ENCODE data around the gene TACC2. TPM values are rescaled to one million over a fixed set of nuclear protein-coding genes. Genes with fewer than 3 reads are reported as not detected.
"Not testable (repeated sequence)": the region's sequence is repeated elsewhere in the genome, so short reads cannot be mapped to it uniquely, and the experiment has no call there.

TACC2 gene
- total RNA-seq, 4 donors from 2014 or later, result 11.5 to 73.0 (median 14.5) TPM

DNA sequence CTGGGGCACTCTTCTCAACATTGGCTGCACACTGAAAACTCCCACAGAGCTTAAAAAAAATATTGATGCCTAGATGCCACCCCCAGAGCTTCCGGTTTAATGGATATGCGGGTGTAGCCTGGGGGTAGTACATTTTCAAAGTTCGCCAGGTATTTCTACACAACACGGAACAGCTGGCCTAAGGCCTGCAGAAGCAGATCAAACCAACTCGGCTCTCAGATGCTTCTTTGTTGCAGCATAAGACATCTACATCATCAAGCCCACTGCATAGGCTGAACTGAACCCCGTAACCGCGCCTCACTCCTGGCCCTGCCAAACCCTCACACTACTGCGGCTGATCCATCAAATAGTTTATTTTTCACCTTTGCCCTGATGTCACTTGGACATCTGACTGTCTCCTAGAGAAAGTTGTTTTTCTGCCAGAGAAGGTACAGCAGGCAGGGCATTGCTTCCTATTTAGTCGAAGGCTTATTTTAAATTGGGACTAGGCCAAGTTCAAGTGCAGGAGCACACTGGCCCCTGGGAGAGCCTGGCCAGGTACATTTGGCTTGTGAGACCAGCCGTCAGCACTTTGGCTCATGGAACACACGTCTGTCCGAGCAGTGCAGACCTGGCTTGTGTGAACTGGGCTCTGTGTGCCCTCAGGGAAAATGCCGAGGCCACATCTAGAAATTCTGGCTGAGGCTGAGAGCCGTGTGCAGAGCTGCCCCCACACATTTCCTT, 113.3 kb downstream of the TACC2 start:
- no peak overlapping the region for H3K27ac ChIP-seq
- no peaks in the 10 kb centered on the region for H3K27me3 ChIP-seq
- no peak for DNase-seq
- H3K9me3 ChIP-seq, result no peaks in the 10 kb centered on the region
- H3K36me3 ChIP-seq, result no peaks in the 10 kb centered on the region
- H3K4me3 ChIP-seq, result no peak overlapping the region
- intact Hi-C loops (cut with DNase I; ENCODE audit: low total_unique reads), result no loop called here
- TF ChIP-seq, protein P1, sequence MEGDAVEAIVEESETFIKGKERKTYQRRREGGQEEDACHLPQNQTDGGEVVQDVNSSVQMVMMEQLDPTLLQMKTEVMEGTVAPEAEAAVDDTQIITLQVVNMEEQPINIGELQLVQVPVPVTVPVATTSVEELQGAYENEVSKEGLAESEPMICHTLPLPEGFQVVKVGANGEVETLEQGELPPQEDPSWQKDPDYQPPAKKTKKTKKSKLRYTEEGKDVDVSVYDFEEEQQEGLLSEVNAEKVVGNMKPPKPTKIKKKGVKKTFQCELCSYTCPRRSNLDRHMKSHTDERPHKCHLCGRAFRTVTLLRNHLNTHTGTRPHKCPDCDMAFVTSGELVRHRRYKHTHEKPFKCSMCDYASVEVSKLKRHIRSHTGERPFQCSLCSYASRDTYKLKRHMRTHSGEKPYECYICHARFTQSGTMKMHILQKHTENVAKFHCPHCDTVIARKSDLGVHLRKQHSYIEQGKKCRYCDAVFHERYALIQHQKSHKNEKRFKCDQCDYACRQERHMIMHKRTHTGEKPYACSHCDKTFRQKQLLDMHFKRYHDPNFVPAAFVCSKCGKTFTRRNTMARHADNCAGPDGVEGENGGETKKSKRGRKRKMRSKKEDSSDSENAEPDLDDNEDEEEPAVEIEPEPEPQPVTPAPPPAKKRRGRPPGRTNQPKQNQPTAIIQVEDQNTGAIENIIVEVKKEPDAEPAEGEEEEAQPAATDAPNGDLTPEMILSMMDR (IDR thresholded peaks at IDR 0.05), result no peak
- no peak for TF ChIP-seq POLR2A (IDR thresholded peaks at IDR 0.05)
- H3K4me1 ChIP-seq, result no peaks in the 10 kb centered on the region

- TF ChIP-seq POLR2A (IDR thresholded peaks at IDR 0.05), result no peak
- TF ChIP-seq, protein P1 (IDR thresholded peaks at IDR 0.05), result no peak
- no peak overlapping the region for H3K27ac ChIP-seq
- no peak for DNase-seq
- intact Hi-C loops (cut with DNase I; ENCODE audit: low total_unique reads), result no loop called here
- no peaks in the 10 kb centered on the region for H3K4me1 ChIP-seq
- H3K4me3 ChIP-seq, result no peak overlapping the region
- H3K27me3 ChIP-seq, result no peaks in the 10 kb centered on the region
- H3K9me3 ChIP-seq, result no peaks in the 10 kb centered on the region
- no peaks in the 10 kb centered on the region for H3K36me3 ChIP-seq
Measured at GRCh38 chr10:122102869-122103525, 114.0 kb downstream of the TACC2 start.

DNA sequence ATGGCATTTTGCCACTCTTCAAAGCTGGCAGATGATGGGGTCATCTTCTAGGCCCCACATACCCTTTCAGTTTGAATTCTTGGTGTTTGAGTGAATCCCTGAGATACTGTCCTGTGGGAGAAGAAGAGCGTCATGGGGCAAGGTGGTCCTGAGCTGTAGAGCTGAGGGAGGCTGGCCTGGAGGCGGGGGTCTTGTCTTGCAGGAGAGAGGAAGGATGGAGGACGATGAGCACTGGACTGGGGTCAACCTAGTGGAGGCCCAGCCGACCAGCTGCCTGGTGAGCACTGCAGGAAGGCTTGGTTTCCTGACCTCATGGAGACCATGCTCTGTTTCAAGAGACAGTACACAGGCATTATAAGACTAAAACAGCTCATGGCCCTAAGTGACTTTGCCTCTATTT, 114.6 kb downstream of the TACC2 start:
- TF ChIP-seq, protein P1 (IDR thresholded peaks at IDR 0.05), result no peak
- no peak for TF ChIP-seq POLR2A (IDR thresholded peaks at IDR 0.05)
- Histone ChIP-seq H3K4me3 (no peak overlapping the region), H3K27ac (no peak overlapping the region), H3K4me1 (no peaks in the 10 kb centered on the region), H3K9me3 (no peaks in the 10 kb centered on the region), H3K36me3 (no peaks in the 10 kb centered on the region), H3K27me3 (no peaks in the 10 kb centered on the region)
- intact Hi-C loops (cut with DNase I; ENCODE audit: low total_unique reads), result no loop called here
- no peak for DNase-seq

DNA sequence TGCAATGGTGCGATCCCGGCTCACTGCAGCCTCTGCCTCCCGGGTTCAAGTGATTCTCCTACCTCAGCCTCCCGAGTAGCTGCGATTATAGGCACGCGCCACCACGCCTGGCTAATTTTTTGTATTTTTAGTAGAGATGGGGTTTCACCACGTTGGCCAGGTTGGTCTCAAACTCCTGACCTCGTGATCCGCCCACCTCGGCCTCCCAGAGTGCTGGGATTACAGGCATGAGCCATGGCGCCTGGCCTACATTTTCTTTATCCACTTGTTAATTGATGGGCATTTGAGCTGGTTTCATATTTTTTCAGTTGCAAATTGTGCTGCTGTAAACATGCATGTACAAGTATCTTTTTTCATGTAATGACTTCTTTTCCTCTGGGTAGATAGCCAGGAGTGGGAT, 119.8 kb downstream of the TACC2 start:
- H3K27ac ChIP-seq; DNase-seq; H3K9me3 ChIP-seq; H3K4me1 ChIP-seq; H3K4me3 ChIP-seq; H3K27me3 ChIP-seq; H3K36me3 ChIP-seq; intact Hi-C loops (cut with DNase I; ENCODE audit: low total_unique reads): not testable (repeated sequence)

DNA sequence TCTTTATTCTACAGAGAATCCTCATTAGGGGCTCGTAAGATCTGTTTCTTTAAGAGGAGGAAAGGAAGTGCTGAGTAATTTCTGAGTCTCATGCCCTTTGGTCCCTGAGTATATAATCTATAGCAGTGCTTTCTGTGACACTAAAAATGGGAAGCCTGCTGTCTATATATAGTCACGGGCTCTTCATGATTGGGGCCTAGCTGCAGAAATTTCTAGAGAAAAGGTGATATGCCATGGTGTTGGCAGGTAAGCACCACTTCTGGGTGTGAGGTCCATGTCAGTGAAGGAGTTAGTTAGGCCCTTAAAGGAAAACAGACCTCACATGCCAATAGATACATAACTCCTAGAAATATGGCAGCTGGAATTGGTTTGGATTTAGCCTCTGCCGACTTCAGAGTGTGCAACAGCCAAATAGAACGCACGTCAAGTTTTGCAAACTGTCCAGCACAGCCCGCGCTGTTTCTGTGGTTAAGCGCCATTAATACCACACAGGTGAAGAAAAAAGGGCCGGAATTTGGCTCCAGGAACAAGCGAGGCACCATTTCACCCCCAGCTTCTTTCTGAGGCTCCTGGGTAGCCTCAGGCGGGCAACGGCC, 123.2 kb downstream of the TACC2 start:
- H3K4me3 ChIP-seq, result peak overlapping the region; percentile 23 to 82
- intact Hi-C loops (cut with DNase I; ENCODE audit: low total_unique reads), result loop anchor here (5.0 kb wide), 1 partner anchor 60 kb away; no protein-coding TSS in a partner anchor
- no peaks in the 10 kb centered on the region for H3K36me3 ChIP-seq
- no peaks in the 10 kb centered on the region for H3K9me3 ChIP-seq
- no peak for DNase-seq
- H3K4me1 ChIP-seq, result peaks cover 6 to 7% of the 10 kb centered on the region in 2 donors
- TF ChIP-seq POLR2A (IDR thresholded peaks at IDR 0.05), result no peak
- TF ChIP-seq, protein P1 (IDR thresholded peaks at IDR 0.05), result no peak
- no peaks in the 10 kb centered on the region for H3K27me3 ChIP-seq
- H3K27ac ChIP-seq, result peak overlapping the region; percentile 98 to 99
